Pericardium fibroblast (primary cell): ENCODE results near the gene MME. TPM values are rescaled to one million over a fixed set of nuclear protein-coding genes. Genes with fewer than 3 reads are reported as not detected.

Experiments used
- total RNA-seq: library from RNA; depleted of rRNA; stranded (reverse); fragments of >200 nt; gene quantifications from 2 replicates; pipeline ENCODE4 v1.2.3, GENCODE V29; 2015

Gene MME
- 143 and 177 TPM in 2 replicates for total RNA-seq

GRCh38 chr3:155079746-155080487 lies at the start of gene MME:
TSS of gene MME (plus strand) at chr3:155080319. CDS start at chr3:155084168, 3,849 bp downstream.

Other genes with a start within 250 kb of the MME start
- not detected in 2 replicates for gene STRIT1, start 213.4 kb downstream of the MME start, total RNA-seq